Measurements from ENCODE around the gene PPP2R5D.
"Not testable (repeated sequence)": the region's sequence is repeated elsewhere in the genome, so short reads cannot be mapped to it uniquely, and the experiment has no call there.

Gene PPP2R5D

GRCh38 chr6:43034190-43034525 is 49.8 kb downstream of the PPP2R5D start:
- DNase-seq = no peak

- no peak for DNase-seq
These were observed 51.3 kb downstream of the PPP2R5D start for GRCh38 chr6:43035495-43036194.

- no peak for DNase-seq
These were observed 52.3 kb downstream of the PPP2R5D start for GRCh38 chr6:43036712-43037111.

- no peak for DNase-seq
These were observed 52.8 kb downstream of the PPP2R5D start for GRCh38 chr6:43037197-43037596.

GRCh38 chr6:43037706-43038105 is 53.3 kb downstream of the PPP2R5D start:
- DNase-seq = no peak

- DNase-seq = no peak
These were observed 54.4 kb downstream of the PPP2R5D start for GRCh38 chr6:43038727-43039126.

GRCh38 chr6:43040542-43041257 is 56.3 kb downstream of the PPP2R5D start:
- DNase-seq = no peak

GRCh38 chr6:43041475-43041874 is 57.1 kb downstream of the PPP2R5D start:
- DNase-seq = not testable (repeated sequence)

GRCh38 chr6:43043310-43043709 is 58.9 kb downstream of the PPP2R5D start:
- DNase-seq = no peak

GRCh38 chr6:43045371-43045930 is 61.1 kb downstream of the PPP2R5D start:
- DNase-seq = no peak

- DNase-seq = no peak
These were observed 63.6 kb downstream of the PPP2R5D start for GRCh38 chr6:43047998-43048397.

GRCh38 chr6:43050981-43051380 is 66.6 kb downstream of the PPP2R5D start:
- no peak for DNase-seq

- DNase-seq = no peak
These were observed 68.0 kb downstream of the PPP2R5D start for GRCh38 chr6:43052225-43052841.

- no peak for DNase-seq
These were observed 68.6 kb downstream of the PPP2R5D start for GRCh38 chr6:43052842-43053544.

GRCh38 chr6:43053545-43054205 is 69.3 kb downstream of the PPP2R5D start, which contains the start of gene CUL7:
TSS of gene CUL7 (minus strand) at chr6:43053851. CDS start at chr6:43052788, 1,063 bp downstream.
- peak; percentile 95 for DNase-seq

- no peak for DNase-seq
These were observed 70.0 kb downstream of the PPP2R5D start for GRCh38 chr6:43054206-43054943.

GRCh38 chr6:43055966-43056365 is 71.6 kb downstream of the PPP2R5D start:
- DNase-seq = no peak

GRCh38 chr6:43058531-43058930 is 74.2 kb downstream of the PPP2R5D start:
- DNase-seq = no peak

GRCh38 chr6:43059168-43060033 is 75.0 kb downstream of the PPP2R5D start, which contains the start of the genes KLC4 and MRPL2:
TSS of gene KLC4 (plus strand) at chr6:43059631. CDS start at chr6:43061336, 1,705 bp downstream.
TSS of gene MRPL2 (minus strand) at chr6:43059434. CDS start at chr6:43059381, 53 bp downstream.
- DNase-seq = peak; percentile 98

GRCh38 chr6:43060034-43060754 is 75.8 kb downstream of the PPP2R5D start:
- DNase-seq = peak; percentile 21
